K562 (cell line): Measurements from ENCODE around the gene RNF187. TPM values are rescaled to one million over a fixed set of nuclear protein-coding genes. Genes with fewer than 3 reads are reported as not detected.

Experiments
- ARID1B ChIP-seq: fragments of 450-650 bp; IDR thresholded peaks from 2 replicates; pipeline ENCODE4 v1.6.1; 2016; ENCODE audit warnings: antibody characterized with exemption, mild to moderate bottlenecking, inconsistent platforms
- CTCF ChIP-seq, 3 experiments: IDR thresholded peaks in 2 of 3; conservative IDR thresholded peaks in 1 of 3; 2 replicates each; pipeline ENCODE4 v1.5.1; 2011 to 2012; ENCODE audit warnings: low read length in 3 of 3, mild to moderate bottlenecking in 3 of 3, control low read depth in 2 of 3, improper control_type of control experiment in 1 of 3, inconsistent platforms in 1 of 3, low read depth in 1 of 3, mixed read lengths in 1 of 3, moderate library complexity in 1 of 3; ENCODE audit not compliant: insufficient read depth in 2 of 3
- DLX4 ChIP-seq: fragments of 250-450 bp; sonication (Bioruptor Pico); IDR thresholded peaks from 2 replicates; pipeline ENCODE4 v1.6.1; 2021; ENCODE audit warnings: mild to moderate bottlenecking
- HDAC6 ChIP-seq: IDR thresholded peaks from 2 replicates; pipeline ENCODE4 v1.6.1; 2012; ENCODE audit warnings: low read depth, mild to moderate bottlenecking, control low read depth, inconsistent platforms, low read length, moderate library complexity
- HNRNPK ChIP-seq: fragments of 200-400 bp; formaldehyde crosslinking; IDR thresholded peaks from one replicate; pipeline ENCODE4 v1.6.1; 2018; ENCODE audit warnings: mild to moderate bottlenecking, low read depth, low read length; ENCODE audit not compliant: poor library complexity, severe bottlenecking
- HOXB6 ChIP-seq: fragments of 250-450 bp; sonication (Bioruptor Pico); IDR thresholded peaks from 2 replicates; pipeline ENCODE4 v1.5.1; 2022; ENCODE audit warnings: mild to moderate bottlenecking, borderline replicate concordance
- MLLT1 ChIP-seq, 2 experiments: fragments of 450-650 bp; IDR thresholded peaks; 2 replicates each; pipeline ENCODE4 v1.6.1; 2016
- NFXL1 ChIP-seq: fragments of 450-650 bp; formaldehyde crosslinking; IDR thresholded peaks from 2 replicates; pipeline ENCODE4 v1.4.0; 2021; ENCODE audit warnings: mild to moderate bottlenecking
- NR4A1 ChIP-seq, 2 experiments: fragments of 250-450 bp in 1 of 2; fragments of 450-650 bp in 1 of 2; sonication (Bioruptor Pico) in 1 of 2; IDR thresholded peaks; 2 replicates each; pipeline versions ENCODE4 v1.4.0 to v1.6.1; 2016 to 2020; ENCODE audit warnings: mild to moderate bottlenecking in 2 of 2, missing compliant biosample characterization in 1 of 2, missing genetic modification characterization in 1 of 2, moderate library complexity in 1 of 2
- SP2 ChIP-seq: IDR thresholded peaks from 2 replicates; pipeline ENCODE4 v1.6.1; 2011; ENCODE audit warnings: mild to moderate bottlenecking, low read depth, low read length, moderate library complexity; ENCODE audit not compliant: poor library complexity, severe bottlenecking; ENCODE audit errors: extremely low read depth
- STAT5B ChIP-seq: fragments of 250-450 bp; sonication (Bioruptor Pico); IDR thresholded peaks from 2 replicates; pipeline ENCODE4 v1.8.0; 2021; ENCODE audit warnings: mild to moderate bottlenecking, inconsistent platforms
- TRIM24 ChIP-seq, 2 experiments: fragments of 450-650 bp; IDR thresholded peaks; 2 replicates each; pipeline ENCODE4 v1.6.1; 2016
- ZNF668 ChIP-seq: fragments of 250-450 bp; sonication (Bioruptor Pico); IDR thresholded peaks from 2 replicates; pipeline ENCODE4 v1.8.0; 2022; ENCODE audit warnings: mild to moderate bottlenecking, inconsistent platforms
- ZNF707 ChIP-seq: fragments of 250-450 bp; sonication (Bioruptor Pico); conservative IDR thresholded peaks from 2 replicates; pipeline ENCODE4 v1.8.0; 2022; ENCODE audit warnings: inconsistent platforms, mild to moderate bottlenecking, moderate library complexity
- polyA plus RNA-seq, 8 experiments: library from polyadenylated mRNA; depleted of rRNA in 4 of 8; stranded (reverse) in 5 of 8; unstranded in 3 of 8; fragments of >200 nt; fragmentation: Nextera tagmentation in 2 of 8; fragmentation: Illumina TruSeq in 1 of 8; extraction: Ambion mirVana in 2 of 8; extraction: Trizol in 1 of 8; gene quantifications; 2 replicates each; pipeline versions ENCODE4 v1.2.1 to v1.2.3, GENCODE V29; 2011 to 2014; ENCODE audit warnings: inconsistent platforms in 1 of 8, missing spikeins in 1 of 8
- total RNA-seq, 7 experiments: library from RNA; depleted of rRNA in 6 of 7; stranded (reverse); fragments of >200 nt in 6 of 7; fragmentation: Illumina TruSeq in 2 of 7; extraction: Trizol in 2 of 7; gene quantifications; 2 replicates each; pipeline versions ENCODE4 v1.2.1 to v1.2.3, GENCODE V29; 2011 to 2021; ENCODE audit warnings: low replicate concordance in 1 of 7
- TF ChIP-seq, protein P1 (sequence below): fragments of 200-800 bp; sonication (Bioruptor generic); IDR thresholded peaks from 2 replicates; pipeline ENCODE4 v1.6.1; 2017; ENCODE audit warnings: missing genetic modification characterization, missing compliant biosample characterization
- TF ChIP-seq, protein P2 (sequence below): fragments of 450-650 bp; formaldehyde crosslinking; IDR thresholded peaks from 2 replicates; pipeline ENCODE4 v1.4.0; 2020; ENCODE audit warnings: mild to moderate bottlenecking
- TF ChIP-seq, protein P3 (sequence below): sonication (generic); formaldehyde crosslinking; IDR thresholded peaks from 2 replicates; pipeline ENCODE4 v1.8.0; 2022; ENCODE audit warnings: mild to moderate bottlenecking, missing genetic modification reagents

RNF187 gene
- total and polyA plus RNA-seq, 9 of the 15 experiments (the other 6 are each of a cell fraction or from before 2014, with no cell fraction given), result 2.3 to 119 (median 41.9) TPM

DNA sequence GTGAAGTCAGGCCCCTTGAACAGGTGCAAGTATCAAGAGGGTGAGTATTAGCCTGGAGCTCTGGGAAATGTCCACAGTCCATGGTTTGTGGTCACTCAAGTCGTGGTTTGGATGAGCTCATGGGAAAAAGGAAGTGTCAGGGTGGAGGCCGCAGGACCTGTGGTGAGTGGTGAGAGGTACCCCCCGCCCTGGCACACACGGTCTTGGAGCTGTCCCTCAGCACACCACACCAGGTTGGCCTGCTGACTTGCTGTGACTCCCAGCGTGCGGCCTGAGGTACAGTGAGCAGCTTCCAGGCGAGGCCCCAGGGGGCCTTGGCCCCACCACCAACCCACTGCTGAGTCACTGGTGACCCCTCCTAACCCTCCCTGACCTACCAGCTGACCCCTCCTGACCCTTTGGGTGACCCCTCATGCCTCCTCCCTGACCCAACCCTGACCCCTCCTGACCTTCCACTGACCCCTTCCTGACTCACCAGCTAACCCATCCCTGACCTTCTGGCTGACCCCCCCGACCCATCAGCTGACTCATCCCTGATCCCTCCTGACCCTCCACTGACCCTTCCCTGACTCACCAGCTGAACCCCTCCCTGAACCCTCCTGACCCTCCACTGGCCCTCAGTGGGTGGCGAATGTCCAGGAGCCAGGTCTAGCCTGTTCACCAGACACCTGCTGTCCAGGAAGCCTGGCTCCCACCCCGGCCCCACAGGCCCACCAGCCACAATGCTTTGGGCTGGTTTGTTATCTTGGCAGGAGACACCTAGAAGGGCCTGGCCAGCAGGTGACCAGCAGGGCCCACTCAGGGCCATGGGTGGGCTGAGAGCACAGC is 34.8 kb upstream of the RNF187 start (continued):
- TF ChIP-seq ZNF668 (CRISPR knock-in tag), result no peak
- no peak for TF ChIP-seq ZNF707 (CRISPR knock-in tag)
- TF ChIP-seq CTCF (IDR thresholded peaks at IDR 0.05 in 2 of 3, conservative IDR thresholded peaks at IDR 0.05 in 1 of 3; ENCODE audit: insufficient read depth in 2 of 3, low read depth in 1 of 3, low read length in 3 of 3), result no peak
- no peak; the same call in 1 of the 2 replicates for TF ChIP-seq NR4A1 (CRISPR knock-in tag; IDR thresholded peaks at IDR 0.05)
- TF ChIP-seq NR4A1 (tag; IDR thresholded peaks at IDR 0.05), result peak; percentile 79
- no peak for TF ChIP-seq STAT5B
- TF ChIP-seq, protein P1, sequence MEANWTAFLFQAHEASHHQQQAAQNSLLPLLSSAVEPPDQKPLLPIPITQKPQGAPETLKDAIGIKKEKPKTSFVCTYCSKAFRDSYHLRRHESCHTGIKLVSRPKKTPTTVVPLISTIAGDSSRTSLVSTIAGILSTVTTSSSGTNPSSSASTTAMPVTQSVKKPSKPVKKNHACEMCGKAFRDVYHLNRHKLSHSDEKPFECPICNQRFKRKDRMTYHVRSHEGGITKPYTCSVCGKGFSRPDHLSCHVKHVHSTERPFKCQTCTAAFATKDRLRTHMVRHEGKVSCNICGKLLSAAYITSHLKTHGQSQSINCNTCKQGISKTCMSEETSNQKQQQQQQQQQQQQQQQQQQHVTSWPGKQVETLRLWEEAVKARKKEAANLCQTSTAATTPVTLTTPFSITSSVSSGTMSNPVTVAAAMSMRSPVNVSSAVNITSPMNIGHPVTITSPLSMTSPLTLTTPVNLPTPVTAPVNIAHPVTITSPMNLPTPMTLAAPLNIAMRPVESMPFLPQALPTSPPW (CRISPR knock-in tag), result peak; percentile 89
- no peak for TF ChIP-seq DLX4 (CRISPR knock-in tag)
- TF ChIP-seq, protein P2, sequence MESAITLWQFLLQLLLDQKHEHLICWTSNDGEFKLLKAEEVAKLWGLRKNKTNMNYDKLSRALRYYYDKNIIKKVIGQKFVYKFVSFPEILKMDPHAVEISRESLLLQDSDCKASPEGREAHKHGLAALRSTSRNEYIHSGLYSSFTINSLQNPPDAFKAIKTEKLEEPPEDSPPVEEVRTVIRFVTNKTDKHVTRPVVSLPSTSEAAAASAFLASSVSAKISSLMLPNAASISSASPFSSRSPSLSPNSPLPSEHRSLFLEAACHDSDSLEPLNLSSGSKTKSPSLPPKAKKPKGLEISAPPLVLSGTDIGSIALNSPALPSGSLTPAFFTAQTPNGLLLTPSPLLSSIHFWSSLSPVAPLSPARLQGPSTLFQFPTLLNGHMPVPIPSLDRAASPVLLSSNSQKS (CRISPR knock-in tag), result no peak
- TF ChIP-seq, protein P3, sequence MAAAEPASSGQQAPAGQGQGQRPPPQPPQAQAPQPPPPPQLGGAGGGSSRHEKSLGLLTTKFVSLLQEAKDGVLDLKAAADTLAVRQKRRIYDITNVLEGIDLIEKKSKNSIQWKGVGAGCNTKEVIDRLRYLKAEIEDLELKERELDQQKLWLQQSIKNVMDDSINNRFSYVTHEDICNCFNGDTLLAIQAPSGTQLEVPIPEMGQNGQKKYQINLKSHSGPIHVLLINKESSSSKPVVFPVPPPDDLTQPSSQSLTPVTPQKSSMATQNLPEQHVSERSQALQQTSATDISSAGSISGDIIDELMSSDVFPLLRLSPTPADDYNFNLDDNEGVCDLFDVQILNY (CRISPR knock-in tag), result 0 out of 2 replicates have a peak, but pooled peaks have one; percentile 32
- TF ChIP-seq ARID1B, result peak; percentile 94
- no peak for TF ChIP-seq HNRNPK
- peak; percentile 100 for TF ChIP-seq HDAC6
- peak; percentile 73 to 83; a peak in 3 of 4 replicates for TF ChIP-seq MLLT1 (IDR thresholded peaks at IDR 0.05)
- TF ChIP-seq TRIM24 (IDR thresholded peaks at IDR 0.05), result peak; percentile 93
- TF ChIP-seq SP2, result no peak
- no peak for TF ChIP-seq HOXB6 (CRISPR knock-in tag)
- TF ChIP-seq NFXL1, result peak; percentile 42; the same call in 1 of the 2 replicates
